ENCODE results near the gene SLC43A2.

Gene SLC43A2

GRCh38 chr17:1557355-1558095, 71.1 kb downstream of the SLC43A2 start:
- TF ChIP-seq, protein P1, sequence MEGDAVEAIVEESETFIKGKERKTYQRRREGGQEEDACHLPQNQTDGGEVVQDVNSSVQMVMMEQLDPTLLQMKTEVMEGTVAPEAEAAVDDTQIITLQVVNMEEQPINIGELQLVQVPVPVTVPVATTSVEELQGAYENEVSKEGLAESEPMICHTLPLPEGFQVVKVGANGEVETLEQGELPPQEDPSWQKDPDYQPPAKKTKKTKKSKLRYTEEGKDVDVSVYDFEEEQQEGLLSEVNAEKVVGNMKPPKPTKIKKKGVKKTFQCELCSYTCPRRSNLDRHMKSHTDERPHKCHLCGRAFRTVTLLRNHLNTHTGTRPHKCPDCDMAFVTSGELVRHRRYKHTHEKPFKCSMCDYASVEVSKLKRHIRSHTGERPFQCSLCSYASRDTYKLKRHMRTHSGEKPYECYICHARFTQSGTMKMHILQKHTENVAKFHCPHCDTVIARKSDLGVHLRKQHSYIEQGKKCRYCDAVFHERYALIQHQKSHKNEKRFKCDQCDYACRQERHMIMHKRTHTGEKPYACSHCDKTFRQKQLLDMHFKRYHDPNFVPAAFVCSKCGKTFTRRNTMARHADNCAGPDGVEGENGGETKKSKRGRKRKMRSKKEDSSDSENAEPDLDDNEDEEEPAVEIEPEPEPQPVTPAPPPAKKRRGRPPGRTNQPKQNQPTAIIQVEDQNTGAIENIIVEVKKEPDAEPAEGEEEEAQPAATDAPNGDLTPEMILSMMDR (IDR thresholded peaks at IDR 0.05; ENCODE audit: borderline replicate concordance, insufficient read depth, low read depth, low read length), result no peak
- no peak overlapping the region for H3K4me3 ChIP-seq (ENCODE audit: low read depth, low read length)

- TF ChIP-seq, protein P1 (IDR thresholded peaks at IDR 0.05; ENCODE audit: borderline replicate concordance, insufficient read depth, low read depth, low read length), result no peak
- no peak overlapping the region for H3K4me3 ChIP-seq (ENCODE audit: low read depth, low read length)
Observed at GRCh38 chr17:1555651-1556471, 72.8 kb downstream of the SLC43A2 start.

- TF ChIP-seq, protein P1 (IDR thresholded peaks at IDR 0.05; ENCODE audit: borderline replicate concordance, insufficient read depth, low read depth, low read length), result no peak
- no peak overlapping the region for H3K4me3 ChIP-seq (ENCODE audit: low read depth, low read length)
Observed at GRCh38 chr17:1554751-1555540, 73.7 kb downstream of the SLC43A2 start.

GRCh38 chr17:1553354-1554266, 75.0 kb downstream of the SLC43A2 start:
- TF ChIP-seq, protein P1 (IDR thresholded peaks at IDR 0.05; ENCODE audit: borderline replicate concordance, insufficient read depth, low read depth, low read length), result no peak

GRCh38 chr17:1552932-1553331, 75.7 kb downstream of the SLC43A2 start:
- no peak overlapping the region for H3K4me3 ChIP-seq (ENCODE audit: low read depth, low read length)
- TF ChIP-seq, protein P1 (IDR thresholded peaks at IDR 0.05; ENCODE audit: borderline replicate concordance, insufficient read depth, low read depth, low read length), result no peak

More at GRCh38 chr17:1553354-1554266, 75.0 kb downstream of the SLC43A2 start:
- H3K4me3 ChIP-seq (ENCODE audit: low read depth, low read length), result no peak overlapping the region

DNA sequence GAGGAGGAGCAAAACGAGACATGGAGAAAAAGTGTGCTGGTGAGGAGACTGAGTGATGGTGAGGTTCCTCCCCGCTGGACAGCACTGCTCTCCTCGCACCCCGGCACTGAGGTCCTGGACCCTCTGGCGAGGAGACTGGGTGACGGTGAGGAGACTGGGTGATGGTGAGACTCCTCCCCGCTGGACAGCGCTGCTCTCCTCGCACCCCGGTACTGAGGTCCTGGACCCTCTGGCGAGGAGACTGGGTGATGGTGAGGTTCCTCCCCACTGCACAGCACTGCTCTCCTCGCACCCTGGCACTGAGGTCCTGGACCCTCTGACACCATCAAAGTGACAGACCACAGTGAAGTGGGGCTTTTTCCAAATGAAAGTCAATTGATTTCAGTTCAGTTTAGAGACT, 76.9 kb downstream of the SLC43A2 start:
- H3K4me3 ChIP-seq (ENCODE audit: low read depth, low read length), result no peak overlapping the region
- TF ChIP-seq, protein P1 (IDR thresholded peaks at IDR 0.05; ENCODE audit: borderline replicate concordance, insufficient read depth, low read depth, low read length), result no peak
